IPS DF 4.7 (cell line): Measurements from ENCODE around the gene CDHR2.
"Not testable (repeated sequence)": the region's sequence is repeated elsewhere in the genome, so short reads cannot be mapped to it uniquely, and the experiment has no call there.

Experiments
- DNase-seq: peaks from one replicate; pipeline ENCODE4 v3.0.0-alpha.2; 2013; ENCODE audit warnings: low spot score; ENCODE audit errors: extremely low read depth

The CDHR2 gene

DNA sequence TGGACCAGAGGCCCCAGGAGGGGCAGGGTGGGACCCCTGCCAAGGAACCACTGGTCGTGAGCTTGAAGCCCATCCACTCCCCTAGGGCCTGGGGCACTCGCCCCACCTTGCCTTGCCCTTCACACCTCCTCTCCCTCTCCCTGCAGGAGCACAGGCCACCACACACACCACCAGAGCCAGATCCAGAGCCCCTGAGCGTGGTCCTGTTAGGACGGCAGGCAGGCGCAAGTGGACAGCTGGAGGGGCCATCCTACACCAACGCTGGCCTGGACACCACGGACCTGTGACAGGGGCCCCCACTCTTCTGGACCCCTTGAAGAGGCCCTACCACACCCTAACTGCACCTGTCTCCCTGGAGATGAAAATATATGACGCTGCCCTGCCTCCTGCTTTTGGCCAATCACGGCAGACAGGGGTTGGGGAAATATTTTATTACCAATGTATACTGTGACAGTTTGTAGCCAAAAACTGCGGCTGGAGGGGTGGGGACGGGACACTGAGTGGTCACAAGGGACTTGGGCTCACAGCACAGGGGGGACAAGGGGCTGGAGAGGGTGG lies 46.3 kb downstream of the CDHR2 start:
- no peak for DNase-seq

DNA sequence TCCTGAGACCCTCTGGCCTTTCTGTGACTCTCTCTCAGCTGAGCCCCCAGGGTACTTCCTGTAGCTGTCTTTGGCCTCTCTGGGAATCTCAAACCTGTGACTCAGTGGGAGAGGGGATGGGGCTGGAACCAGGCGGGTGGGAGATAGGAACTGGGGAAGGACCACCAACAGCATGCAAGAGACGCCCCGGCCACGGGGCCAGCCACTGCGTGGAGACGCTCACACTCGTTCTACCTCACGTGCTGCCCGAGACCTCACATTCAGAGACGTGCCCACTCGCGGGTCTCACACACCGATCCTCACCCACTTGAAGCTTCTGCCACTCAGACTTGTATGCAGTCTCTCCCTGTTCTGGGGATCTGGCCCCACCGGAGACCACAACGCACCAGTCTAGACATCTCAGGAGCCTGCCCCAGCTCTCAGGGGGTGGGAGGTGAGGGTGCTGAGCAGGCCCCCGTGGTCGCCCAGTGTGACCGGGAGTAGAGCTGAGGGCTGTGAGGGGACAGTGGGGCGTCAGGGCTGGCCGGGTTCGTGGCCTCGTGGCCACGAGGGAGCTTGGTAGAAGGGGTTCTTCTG lies 47.0 kb downstream of the CDHR2 start:
- DNase-seq: no peak

DNA sequence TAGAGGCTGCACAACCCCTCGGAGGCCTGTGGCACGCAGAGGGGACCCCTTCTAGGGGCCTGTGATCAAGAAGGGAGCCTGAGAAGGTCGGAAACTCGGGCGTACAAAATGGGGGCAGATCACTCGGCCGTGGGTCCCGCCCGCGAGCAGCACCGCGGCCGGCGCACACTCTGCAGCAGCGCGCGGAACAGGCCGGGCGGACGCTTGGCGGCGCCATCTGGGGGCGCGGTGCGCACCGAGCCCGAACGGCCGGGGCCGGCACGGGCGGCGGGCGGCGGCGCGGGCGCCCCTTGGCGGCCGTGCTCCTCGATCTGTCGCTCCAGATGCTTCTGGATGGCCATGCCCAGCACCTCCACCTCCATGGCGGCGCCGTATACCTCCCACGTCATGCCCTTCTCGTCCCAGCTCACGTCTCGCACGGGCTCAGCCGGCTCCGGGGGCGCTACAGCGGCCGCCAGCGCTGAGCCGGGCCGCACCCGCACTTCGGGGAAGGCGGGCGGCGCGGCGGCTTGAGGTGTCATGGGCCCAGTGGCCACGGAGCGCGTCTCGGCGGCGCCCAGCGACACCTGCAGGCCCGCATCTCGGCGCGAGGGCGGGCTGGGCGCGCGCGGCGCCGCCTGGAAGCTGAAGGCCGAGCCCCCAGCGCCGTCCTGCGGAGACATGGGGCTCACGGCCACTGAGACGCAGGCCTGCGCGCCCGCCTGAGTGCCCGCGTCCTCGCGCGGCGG lies 47.7 kb downstream of the CDHR2 start:
- no peak for DNase-seq

DNA sequence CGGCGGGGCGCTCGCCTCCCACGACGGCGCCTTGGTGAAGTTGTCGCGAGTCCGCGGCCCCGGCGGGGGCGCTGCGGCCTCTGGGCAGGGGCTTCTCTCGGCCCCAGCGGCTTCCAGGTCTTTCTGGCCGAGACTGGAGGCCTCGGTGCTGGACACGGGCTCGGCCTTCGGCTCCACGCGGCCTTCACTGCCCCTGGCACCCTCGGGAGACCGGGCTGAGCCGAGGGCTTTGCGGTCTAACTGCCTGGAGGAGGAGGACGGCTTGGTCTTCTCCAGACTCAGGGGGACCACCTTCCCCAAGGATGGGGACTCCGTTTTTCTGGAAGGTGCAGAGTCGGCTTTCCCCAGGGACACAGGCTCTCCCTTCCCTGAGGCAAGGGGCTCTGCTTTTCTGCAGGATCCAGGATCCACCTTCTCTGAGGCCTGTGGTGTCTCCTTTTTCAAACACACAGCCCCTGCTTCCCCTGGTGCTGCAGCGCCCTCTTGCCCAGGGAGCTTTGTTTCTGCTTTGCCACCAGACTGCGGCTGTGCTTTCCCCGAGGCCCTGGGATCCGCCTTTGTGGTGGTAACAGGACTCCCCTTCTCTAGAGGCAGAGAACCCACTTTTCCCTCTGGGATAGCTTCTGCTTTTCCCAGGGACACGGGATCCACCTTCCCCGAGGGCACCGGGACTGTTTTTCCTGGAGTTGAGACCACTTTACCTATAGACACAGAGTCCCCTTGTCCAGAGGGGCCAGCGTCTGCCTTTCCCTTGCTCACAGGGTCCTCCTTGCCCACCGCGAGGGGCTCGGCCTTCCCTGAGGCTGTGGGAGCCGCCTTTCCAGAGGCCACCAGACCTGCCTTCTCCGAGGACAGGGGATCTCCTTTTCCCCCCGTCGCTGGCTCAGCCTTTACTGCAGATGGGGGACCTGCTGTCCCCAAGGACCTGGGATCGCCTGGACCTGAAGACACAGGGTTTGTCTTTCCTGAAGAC lies 48.6 kb downstream of the CDHR2 start:
- DNase-seq: no peak

DNA sequence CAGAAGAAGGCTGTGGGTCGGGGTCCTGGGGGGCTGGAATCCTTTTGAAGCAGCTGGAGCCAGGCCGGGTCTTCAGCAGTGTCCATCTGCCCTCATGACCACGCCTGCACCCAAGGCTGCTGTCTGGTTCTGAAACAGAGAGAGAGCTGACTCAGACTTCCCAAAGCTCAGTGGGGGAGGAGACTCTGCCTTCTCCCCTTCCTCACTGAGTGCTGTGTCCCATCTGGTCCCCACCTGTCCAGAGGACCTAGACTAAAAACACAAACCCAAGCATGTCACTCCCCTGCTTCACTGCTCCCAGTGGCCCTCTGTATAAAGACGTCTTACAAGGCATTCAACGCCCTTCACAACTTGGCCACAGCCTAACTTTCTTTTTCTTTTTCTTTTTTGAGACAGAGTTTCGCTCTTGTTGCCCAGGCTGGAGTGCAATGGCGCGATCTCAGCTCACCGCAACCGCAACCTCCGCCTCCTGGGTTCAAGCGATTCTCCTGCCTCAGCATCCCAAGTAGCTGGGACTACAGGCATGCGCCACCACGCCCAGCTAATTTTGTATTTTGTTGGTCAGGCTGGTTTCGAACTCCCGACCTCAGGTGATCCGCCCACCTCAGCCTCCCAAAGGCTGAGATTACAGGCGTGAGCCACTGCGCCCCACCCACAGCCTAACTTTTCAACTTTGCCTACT lies 50.7 kb downstream of the CDHR2 start:
- DNase-seq: not testable (repeated sequence)

DNA sequence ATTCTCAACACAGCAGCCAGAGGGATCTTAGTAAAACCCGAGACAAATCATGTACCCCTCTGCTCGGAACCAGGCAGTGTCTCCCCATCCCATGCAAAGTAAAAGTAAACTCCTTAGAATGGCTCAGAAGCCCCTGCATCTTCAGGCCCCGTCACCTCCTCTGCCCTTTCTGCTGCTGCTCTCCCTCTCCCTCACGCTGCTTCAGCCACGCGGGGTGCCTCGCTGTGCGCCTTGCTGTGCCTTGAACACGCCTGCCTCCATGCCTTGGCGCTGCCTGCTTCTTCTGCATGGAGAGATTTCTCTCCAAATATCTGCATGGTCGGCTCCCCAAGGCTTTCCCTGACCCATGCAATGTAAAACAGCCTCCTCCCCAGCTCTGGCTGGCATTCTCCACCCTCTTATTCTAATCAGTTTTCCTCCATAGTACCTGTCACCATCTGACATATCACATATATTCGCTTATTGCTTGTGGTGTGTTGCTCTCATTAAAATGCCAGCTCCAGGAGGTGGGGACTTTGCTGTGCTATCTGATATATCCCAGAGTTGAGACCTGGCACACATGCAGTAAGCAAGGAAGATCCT lies 52.9 kb downstream of the CDHR2 start:
- no peak for DNase-seq

DNA sequence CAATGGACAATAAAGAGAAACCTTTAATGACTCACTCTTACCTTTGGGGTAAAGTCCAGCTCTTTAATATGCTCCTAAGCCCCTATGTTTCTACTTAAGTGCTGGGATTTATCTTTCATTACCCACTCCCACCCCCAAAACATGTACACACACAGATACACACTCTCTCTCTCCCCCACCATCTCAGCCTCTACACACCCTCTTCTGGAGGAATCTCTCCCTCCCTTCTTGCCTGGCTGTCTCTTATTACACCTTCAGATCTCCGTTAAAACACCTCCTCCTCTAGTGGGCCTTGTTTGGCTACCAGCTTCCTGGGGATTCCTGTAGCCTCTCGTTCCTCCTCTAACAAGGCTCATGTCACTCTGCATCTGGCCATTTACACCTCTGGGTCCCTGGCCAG lies 53.9 kb downstream of the CDHR2 start:
- DNase-seq: no peak

DNA sequence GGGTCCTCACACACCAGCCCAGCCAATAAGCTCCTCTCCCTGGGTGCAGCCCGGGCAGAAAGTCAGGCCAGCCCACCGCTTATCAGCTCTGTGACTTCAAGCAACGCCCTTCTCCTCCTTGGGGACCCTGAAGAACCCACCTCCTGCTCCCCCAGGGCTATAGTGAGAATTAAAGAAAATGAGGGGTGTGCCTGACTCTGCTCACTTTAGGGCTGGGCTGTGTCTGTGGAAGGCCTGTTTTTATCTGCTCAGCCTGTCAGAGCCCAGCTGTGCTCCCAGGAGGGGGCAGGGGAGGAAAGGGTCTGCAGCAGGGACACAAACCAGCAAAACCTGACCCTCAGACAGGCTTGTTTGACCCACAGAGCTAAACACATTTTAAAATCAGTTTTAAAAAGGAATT lies 56.9 kb downstream of the CDHR2 start:
- DNase-seq: no peak

DNA sequence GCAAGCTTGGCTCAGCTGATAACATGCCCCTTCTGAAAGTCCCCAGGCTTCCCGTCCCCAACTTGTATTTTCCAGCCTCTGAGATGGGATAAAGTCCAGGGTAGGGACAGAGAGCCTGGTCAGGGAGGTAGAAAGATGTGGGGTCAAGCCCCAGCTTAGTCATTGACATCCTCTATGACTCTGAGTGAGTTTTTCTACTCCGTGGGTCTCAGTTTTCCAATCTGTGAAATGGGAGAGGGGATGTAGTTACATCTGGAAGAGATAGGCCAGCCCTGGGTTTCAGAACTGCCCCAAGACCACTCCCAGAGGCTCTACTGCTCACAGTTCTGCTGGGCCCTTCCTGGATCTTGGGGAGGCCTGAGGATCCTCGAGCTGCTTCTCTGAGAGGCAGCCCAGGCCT lies 57.7 kb downstream of the CDHR2 start:
- no peak for DNase-seq

DNA sequence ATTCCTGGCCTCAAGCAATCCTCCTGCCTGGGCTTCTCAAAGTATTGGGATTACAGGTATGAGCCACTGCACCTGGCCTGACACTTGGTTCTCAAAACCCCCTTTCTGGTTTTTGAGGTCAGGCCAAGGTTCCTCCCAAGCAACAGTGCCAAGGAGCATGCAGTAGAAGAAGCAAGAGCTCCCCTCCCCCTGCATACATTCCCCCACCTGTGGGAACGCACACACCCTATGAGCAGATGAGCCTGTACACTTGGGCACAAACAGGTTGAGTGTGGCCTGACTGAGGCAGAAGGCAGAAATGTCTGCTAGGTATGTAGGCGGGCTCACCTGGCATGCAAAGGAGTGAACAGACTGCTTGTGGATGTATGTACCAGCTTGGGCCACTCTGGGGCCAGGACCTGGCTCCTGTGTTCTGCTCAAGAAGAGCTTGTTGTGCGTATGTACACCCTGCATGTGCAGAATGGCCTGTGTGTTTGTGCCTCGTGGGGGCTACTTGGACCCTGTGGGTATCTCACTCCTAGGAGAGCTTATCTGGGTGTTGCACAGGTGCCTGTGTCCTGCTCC lies 59.1 kb downstream of the CDHR2 start:
- DNase-seq: no peak

DNA sequence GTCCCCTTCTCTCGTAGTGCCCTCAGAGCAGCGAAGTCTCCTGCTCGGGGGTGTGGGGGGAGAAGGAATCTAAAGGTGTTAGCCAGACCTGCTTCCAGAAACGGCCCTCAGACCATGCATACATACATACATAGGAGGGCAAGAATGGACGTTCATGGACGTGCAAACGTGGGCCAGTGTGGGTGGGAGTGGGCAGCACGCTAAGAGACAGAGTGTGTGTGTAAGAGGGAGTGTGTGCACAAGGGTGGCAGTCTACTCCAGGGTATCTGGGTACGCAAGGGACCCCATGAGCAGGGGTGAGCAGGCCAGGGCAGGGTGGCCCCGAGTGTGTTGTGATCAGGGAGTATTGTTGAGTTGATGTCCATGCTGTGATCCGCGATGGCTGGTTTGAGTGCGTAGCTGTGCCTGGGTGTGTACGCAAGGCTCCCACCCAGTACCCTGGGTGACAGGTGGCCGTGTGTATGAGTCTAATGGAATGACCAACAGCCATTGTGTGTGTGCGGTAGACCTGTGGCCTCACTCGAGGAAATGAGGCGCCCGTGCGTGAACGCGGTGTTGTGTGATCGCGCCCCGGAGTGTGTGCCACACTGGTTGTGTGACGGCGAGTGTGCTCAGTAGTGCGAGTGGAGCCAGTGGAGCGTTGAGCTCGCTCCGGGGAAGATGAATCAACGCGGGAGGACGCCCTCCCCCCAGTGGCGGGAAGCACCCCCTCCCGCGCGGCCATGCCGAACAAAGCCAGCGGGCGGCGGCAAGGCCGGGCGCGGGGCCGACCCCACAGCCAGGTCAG lies 60.0 kb downstream of the CDHR2 start:
- DNase-seq: no peak

DNA sequence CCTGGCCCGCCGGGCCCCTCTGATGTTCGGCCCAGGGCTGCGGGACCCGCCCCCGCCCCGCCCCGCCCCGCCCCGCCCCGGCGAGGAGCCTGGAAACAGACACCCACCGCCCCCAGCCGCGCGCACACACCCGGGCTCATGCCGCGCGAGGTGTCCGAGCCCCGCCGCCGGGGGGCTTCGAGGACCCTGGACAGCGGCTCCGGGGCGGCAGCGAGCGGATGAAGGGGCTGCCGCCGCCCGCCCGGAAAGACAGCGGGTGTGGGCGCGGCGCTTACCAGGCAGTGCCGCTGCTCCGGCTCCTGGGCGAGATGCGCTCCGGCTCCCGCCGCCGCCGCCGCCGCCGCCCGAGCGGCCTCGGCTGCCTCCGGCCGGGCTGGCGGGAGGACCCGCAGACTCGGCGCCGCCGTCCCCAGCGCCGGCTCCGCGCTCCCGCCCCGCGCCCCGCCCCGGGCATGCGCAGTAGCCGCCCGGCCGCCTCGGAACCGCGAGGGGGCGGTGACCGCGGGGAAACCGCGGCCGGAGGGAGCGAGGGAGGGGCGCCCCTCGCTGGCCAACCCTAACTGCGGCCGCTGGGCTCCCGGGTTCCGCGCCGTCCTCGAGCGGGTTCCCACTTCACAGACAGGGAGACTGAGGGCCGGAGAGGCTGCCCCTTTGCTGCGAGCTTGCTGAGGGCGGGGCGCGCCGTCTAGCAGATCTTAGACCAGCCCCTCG lies 60.7 kb downstream of the CDHR2 start, which contains the start of gene GPRIN1:
GPRIN1 (minus strand) TSS at position 433 of the 711 bp plus-strand sequence. CDS start 10,322 bp downstream, outside the sequence.
- no peak for DNase-seq

DNA sequence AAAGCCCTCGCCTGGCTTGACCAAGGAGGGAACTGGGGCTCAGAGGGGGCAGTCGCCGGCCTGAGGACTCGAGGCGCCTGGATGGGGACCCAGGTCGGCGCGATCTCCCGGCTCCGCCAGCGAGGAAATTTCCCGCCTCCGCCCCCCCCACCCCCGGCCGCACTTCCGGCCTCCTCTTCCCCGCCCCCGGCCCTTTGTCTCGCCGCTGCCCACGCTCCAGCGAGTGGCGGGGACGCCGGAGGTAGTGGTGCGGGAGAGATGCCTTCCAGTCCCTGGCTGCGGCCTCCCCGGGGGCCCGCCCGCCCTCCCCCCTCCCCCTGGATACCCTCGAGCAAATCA lies 61.3 kb downstream of the CDHR2 start:
- no peak for DNase-seq

DNA sequence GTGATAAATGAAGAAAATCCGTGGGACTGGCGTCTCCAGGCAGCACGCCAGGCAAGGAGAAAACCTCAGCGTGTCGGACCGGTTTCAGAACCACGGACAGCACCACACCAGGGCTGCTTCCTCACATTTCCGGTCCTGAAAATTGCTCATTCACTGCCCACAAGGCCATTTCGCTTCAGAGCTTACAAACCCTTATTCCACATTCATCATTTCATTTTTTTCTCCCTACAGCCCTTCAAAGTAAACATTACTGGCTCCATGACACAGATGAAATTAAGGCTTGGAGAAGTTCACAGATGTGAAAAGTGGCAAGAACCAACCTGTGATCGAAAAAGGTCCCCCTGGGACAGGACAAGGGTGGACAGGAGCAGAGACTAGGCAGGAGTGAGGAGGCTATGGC lies 62.3 kb downstream of the CDHR2 start:
- no peak for DNase-seq

DNA sequence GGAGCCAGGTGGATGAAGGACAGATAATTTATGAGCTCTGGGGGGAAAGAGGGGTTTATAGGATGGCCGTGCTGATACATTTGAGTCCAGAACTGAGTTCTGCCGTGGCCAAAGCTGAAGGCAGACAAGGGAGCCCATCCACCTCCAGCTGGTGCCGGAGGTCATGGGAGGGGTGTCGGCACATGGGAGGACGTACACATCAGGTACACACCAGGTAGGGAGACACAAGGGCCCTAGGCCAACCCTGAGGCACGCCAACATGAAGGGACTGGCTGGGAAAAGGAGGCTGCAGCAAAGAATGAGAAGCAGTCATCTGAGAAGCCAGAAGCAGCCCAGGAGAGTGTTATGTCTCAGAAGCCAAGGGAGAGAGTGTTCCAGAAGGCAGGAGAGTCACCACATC lies 62.9 kb downstream of the CDHR2 start:
- no peak for DNase-seq

DNA sequence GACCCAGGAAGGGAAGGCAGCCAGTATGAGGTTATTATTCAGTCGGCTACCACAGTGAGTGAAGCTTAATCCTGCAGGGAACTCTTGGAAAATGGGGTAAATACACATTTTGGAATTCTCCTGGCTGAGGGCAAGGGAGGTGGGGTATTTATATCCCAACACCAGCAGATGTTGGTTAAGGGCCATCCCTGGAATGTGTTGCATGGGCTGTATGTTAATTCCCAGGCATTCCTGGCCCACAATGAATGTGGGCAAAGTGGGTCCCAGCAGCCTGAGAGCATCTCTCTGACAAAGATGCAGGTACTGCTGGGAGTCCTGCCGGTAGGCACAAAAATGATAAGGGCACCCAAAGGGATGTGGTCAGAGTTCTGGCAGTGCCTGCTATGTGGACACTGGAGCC lies 63.7 kb downstream of the CDHR2 start:
- DNase-seq: no peak

DNA sequence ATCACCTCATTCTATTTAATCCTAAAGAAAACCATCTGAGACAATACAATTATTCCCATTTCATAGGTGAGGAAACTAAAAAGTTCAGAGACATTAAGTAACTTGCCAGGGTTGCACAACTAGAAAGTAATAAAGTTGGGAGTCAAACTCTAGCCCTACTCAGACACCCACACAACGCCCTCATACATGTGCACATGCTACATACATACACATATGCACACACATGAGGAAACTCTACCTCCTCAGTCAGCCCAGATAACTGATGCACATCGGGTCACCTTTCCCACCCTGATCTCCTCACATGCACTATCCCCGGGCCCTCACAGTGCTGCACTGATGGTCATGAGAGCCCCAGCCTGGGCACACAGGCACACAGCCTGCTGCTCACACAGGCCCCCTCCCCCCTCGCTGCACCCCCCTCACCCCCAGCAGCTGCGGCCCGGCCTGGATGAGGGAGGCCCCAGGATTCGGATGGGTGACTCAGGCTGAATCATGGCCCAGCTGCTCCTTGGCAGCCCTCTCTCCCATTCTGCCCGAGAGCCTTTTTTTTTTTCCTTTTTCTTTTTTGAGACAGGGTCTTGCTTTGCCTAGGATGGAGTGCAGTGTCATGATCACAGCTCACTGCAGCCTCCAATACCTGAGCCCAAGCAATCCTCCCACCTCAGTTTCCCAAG lies 65.8 kb downstream of the CDHR2 start:
- DNase-seq: no peak

DNA sequence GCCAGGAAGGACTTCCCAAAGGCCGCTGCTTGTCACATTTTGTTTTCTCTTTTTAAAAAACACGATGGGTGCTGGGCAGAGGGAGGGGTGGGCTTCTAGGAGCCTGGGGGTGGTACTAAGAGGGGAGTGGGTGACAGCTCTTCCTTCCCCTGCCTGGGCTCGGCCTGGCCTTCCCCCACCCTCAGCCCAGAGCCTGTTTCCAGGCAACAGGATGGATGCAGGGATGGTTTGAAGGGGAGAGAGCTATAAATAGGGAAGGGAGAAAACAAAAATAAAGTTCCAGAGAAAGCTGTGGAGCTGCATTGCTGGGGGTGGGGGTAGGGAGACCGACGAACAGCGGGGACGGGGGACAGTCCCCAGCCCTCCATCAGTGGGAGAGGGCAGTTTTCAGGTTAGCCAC lies 67.4 kb downstream of the CDHR2 start:
- DNase-seq: no peak

DNA sequence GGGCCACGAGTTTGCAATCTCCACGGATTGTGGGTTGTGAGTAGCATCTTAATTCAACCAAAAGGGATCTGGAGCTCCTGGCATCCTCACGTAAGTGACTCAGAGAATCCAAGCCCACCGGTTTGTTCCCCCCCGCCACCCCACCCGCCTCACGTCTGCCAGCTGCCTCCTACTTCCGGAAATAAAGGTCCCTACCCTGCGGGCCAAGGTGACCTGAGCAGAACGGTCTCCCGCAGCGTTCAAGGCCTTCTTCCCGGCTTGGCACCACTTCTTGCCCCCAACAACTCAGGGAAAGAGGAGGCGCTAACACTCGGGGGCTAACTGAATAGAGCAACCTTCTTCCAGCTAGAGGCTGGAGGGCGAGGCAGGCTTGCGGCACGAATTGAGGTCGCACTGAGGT lies 69.6 kb downstream of the CDHR2 start:
- no peak for DNase-seq
